Neural progenitor cell (in vitro differentiated cells): ENCODE data around the gene FGD3. TPM values are rescaled to one million over a fixed set of nuclear protein-coding genes. Genes with fewer than 3 reads are reported as not detected.
A peak's percentile ranks its signal among the peaks of the same experiment; 100 is the strongest.

Experiments
- DNase-seq: peaks from one replicate; pipeline ENCODE4 v3.0.0-alpha.2; 2016; ENCODE audit warnings: low spot score
- H2AFZ ChIP-seq: fragments of 200-600 bp; sonication (generic); replicated peaks from 2 replicates; pipeline ENCODE4 v1.6.1; 2016; ENCODE audit warnings: antibody characterized with exemption
- H3F3A ChIP-seq: fragments of 200-600 bp; sonication (generic); 2 replicates; pipeline ENCODE4 v1.6.1; 2016; ENCODE audit warnings: antibody characterized with exemption, low read depth
- H3K27ac ChIP-seq: fragments of 200-600 bp; sonication (generic); 2 replicates; pipeline ENCODE4 v1.5.1; 2016; ENCODE audit warnings: mild to moderate bottlenecking
- H3K27me3 ChIP-seq: fragments of 200-600 bp; sonication (generic); 2 replicates; pipeline ENCODE4 v1.6.1; 2016; ENCODE audit warnings: mild to moderate bottlenecking, moderate library complexity
- H3K36me3 ChIP-seq: fragments of 200-600 bp; sonication (generic); 2 replicates; pipeline ENCODE4 v1.5.1; 2016
- H3K4me1 ChIP-seq: fragments of 200-600 bp; sonication (generic); 2 replicates; pipeline ENCODE4 v1.6.1; 2016; ENCODE audit warnings: mixed run types
- H3K4me2 ChIP-seq: fragments of 200-600 bp; sonication (generic); 2 replicates; pipeline ENCODE4 v1.6.1; 2016
- H3K4me3 ChIP-seq: fragments of 200-600 bp; sonication (generic); 2 replicates; pipeline ENCODE4 v1.5.1; 2016
- H3K79me2 ChIP-seq: fragments of 200-600 bp; sonication (generic); 2 replicates; pipeline ENCODE4 v1.6.1; 2016; ENCODE audit warnings: low read depth
- H3K9ac ChIP-seq: fragments of 200-600 bp; sonication (generic); 2 replicates; pipeline ENCODE4 v1.6.1; 2016
- H3K9me3 ChIP-seq: fragments of 200-600 bp; sonication (generic); 2 replicates; pipeline ENCODE4 v1.5.1; 2016; ENCODE audit warnings: low read depth
- H4K20me1 ChIP-seq: fragments of 200-600 bp; sonication (generic); 2 replicates; pipeline ENCODE4 v1.6.1; 2016; ENCODE audit warnings: low read depth
- H3K27ac Mint-ChIP-seq: 3 replicates; pipeline ENCODE4 v1.8.0; 2021; ENCODE audit warnings: mixed read lengths
- H3K27me3 Mint-ChIP-seq: 2 replicates; pipeline ENCODE4 v1.8.0; 2022; ENCODE audit warnings: low read depth, mild to moderate bottlenecking, inconsistent platforms, moderate library complexity, mixed read lengths; ENCODE audit not compliant: insufficient read depth
- H3K36me3 Mint-ChIP-seq: 3 replicates; pipeline ENCODE4 v1.8.0; 2021; ENCODE audit warnings: mixed read lengths
- H3K4me1 Mint-ChIP-seq: 3 replicates; pipeline ENCODE4 v1.8.0; 2021; ENCODE audit warnings: mixed read lengths
- H3K4me3 Mint-ChIP-seq: 3 replicates; pipeline ENCODE4 v1.8.0; 2021; ENCODE audit warnings: mild to moderate bottlenecking, moderate library complexity, mixed read lengths
- H3K9me3 Mint-ChIP-seq: 3 replicates; pipeline ENCODE4 v1.8.0; 2020; ENCODE audit warnings: mixed read lengths
- CTCF ChIP-seq: fragments of 200-600 bp; sonication (generic); IDR thresholded peaks from 2 replicates; pipeline ENCODE4 v1.5.1; 2017; ENCODE audit warnings: antibody characterized with exemption, mild to moderate bottlenecking
- EZH2 ChIP-seq: fragments of 200-600 bp; sonication (generic); IDR thresholded peaks from 2 replicates; pipeline ENCODE4 v1.6.1; 2017; ENCODE audit warnings: antibody characterized with exemption, mild to moderate bottlenecking, moderate library complexity
- EZH2phosphoT487 ChIP-seq: fragments of 200-600 bp; sonication (generic); IDR thresholded peaks from 2 replicates; pipeline ENCODE4 v1.6.1; 2017; ENCODE audit warnings: antibody characterized with exemption
- total RNA-seq: library from RNA; depleted of rRNA; stranded (reverse); fragments of >200 nt; gene quantifications from 2 replicates; pipeline ENCODE4 v1.2.3, GENCODE V29; 2015; ENCODE audit warnings: low replicate concordance

FGD3 gene
- total RNA-seq, 1 donor from 2014 or later = 0.56 TPM

DNA sequence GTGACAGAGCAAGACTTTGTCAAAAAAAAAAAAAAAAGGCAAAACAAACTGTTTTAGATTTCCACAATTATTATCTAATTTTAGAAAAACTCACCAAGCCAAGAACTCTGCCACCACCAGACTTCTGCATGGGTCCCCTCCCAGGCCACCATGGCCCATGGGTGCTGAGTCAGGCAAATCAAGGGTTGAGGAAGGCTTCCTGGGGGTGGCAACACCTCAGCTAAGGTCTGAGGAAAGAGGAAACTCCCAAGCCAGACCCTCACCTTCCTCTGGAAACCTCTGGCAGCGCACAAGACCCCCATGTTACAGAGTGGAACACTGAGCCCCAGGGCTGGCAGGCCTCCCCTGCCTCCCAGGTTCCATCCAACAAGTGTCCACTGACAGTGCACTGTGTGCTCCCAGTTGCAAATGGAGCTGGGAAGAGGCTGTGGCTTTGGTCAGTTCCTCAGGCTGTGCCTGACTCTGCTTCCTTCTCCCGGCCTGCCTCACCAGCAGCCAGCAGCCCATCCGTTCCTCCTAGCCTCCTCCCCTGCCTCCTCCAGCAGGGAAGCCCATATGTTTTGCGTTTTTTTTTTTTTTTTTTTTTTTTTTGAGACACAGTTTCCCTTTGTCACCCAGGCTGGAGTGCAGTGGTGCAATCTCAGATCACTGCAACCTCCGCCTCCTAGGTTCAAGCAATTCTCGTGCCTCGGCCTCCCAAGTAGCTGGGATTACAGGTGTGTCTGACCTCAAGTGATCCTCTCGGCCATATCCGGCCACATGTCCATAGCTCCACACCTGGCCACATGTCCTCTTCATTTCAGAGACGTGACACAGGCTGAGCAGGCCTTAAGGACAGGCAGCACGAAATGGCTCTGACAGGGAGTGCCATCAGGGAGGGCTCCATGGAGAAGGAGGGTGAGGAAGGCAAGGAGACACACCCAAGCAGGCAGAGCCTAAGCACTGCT, 107.7 kb downstream of the FGD3 start:
- peaks cover 16% of the 10 kb centered on the region for H3K4me1 Mint-ChIP-seq
- peaks cover 17% of the 10 kb centered on the region for H3K4me1 ChIP-seq

GRCh38 chr9:93057042-93057702, 109.8 kb downstream of the FGD3 start:
- no peaks in the 10 kb centered on the region for H3K36me3 Mint-ChIP-seq
- H3K27ac Mint-ChIP-seq = no peak overlapping the region

More for the DNA sequence above, 107.7 kb downstream of the FGD3 start:
- no peaks in the 10 kb centered on the region for H3K36me3 Mint-ChIP-seq
- H3K27ac Mint-ChIP-seq = no peak overlapping the region
- H3K27me3 Mint-ChIP-seq = peaks cover 9% of the 10 kb centered on the region
- Histone ChIP-seq H3K4me2 (no peak overlapping the region), H3K4me3 (no peak overlapping the region), H4K20me1 (peaks cover 8% of the 10 kb centered on the region), H3F3A (peaks cover 8% of the 10 kb centered on the region), H3K27me3 (peaks cover 16% of the 10 kb centered on the region), H2AFZ (no peak overlapping the region), H3K9ac (no peak overlapping the region), H3K27ac (no peak overlapping the region), H3K79me2 (no peaks in the 10 kb centered on the region), H3K9me3 (no peaks in the 10 kb centered on the region), H3K36me3 (no peaks in the 10 kb centered on the region)
- DNase-seq = no peak
- H3K4me3 Mint-ChIP-seq = no peak overlapping the region
- H3K9me3 Mint-ChIP-seq = no peaks in the 10 kb centered on the region
- no peak for TF ChIP-seq EZH2phosphoT487
- no peak for TF ChIP-seq EZH2
- TF ChIP-seq CTCF = no peak

GRCh38 chr9:93057703-93058354, 110.5 kb downstream of the FGD3 start:
- H3K9me3 Mint-ChIP-seq = no peaks in the 10 kb centered on the region
- Histone ChIP-seq H3K79me2 (no peaks in the 10 kb centered on the region), H3K4me2 (peak overlapping the region; percentile 90), H2AFZ (peak overlapping the region; percentile 65), H3K4me1 (peaks cover 27% of the 10 kb centered on the region), H3K4me3 (peak overlapping the region; percentile 57), H3K9ac (no peak overlapping the region), H3K36me3 (no peaks in the 10 kb centered on the region), H3K27ac (no peak overlapping the region), H3K9me3 (no peaks in the 10 kb centered on the region), H3F3A (peaks cover 8% of the 10 kb centered on the region), H4K20me1 (peaks cover 8% of the 10 kb centered on the region), H3K27me3 (peaks cover 26% of the 10 kb centered on the region)
- no peak overlapping the region for H3K27ac Mint-ChIP-seq
- no peak for DNase-seq
- peaks cover 15% of the 10 kb centered on the region for H3K27me3 Mint-ChIP-seq
- no peak overlapping the region for H3K4me3 Mint-ChIP-seq
- no peaks in the 10 kb centered on the region for H3K36me3 Mint-ChIP-seq
- TF ChIP-seq EZH2phosphoT487 (no peak), EZH2 (no peak), CTCF (no peak)
- H3K4me1 Mint-ChIP-seq = peaks cover 29% of the 10 kb centered on the region

More at GRCh38 chr9:93057042-93057702, 109.8 kb downstream of the FGD3 start:
- TF ChIP-seq CTCF = no peak
- TF ChIP-seq EZH2 = no peak
- TF ChIP-seq EZH2phosphoT487 = no peak
- no peaks in the 10 kb centered on the region for H3K9me3 ChIP-seq
- H3F3A ChIP-seq = peaks cover 8% of the 10 kb centered on the region
- H2AFZ ChIP-seq = no peak overlapping the region
- Mint-ChIP-seq H3K4me1 (peaks cover 25% of the 10 kb centered on the region), H3K27me3 (peaks cover 10% of the 10 kb centered on the region), H3K9me3 (no peaks in the 10 kb centered on the region), H3K4me3 (no peak overlapping the region)
- no peak overlapping the region for H3K9ac ChIP-seq
- H3K4me2 ChIP-seq = no peak overlapping the region
- peaks cover 8% of the 10 kb centered on the region for H4K20me1 ChIP-seq
- H3K27ac ChIP-seq = no peak overlapping the region
- H3K27me3 ChIP-seq = peaks cover 26% of the 10 kb centered on the region
- DNase-seq = no peak
- no peaks in the 10 kb centered on the region for H3K79me2 ChIP-seq
- H3K4me3 ChIP-seq = no peak overlapping the region
- H3K4me1 ChIP-seq = peaks cover 25% of the 10 kb centered on the region
- H3K36me3 ChIP-seq = no peaks in the 10 kb centered on the region
